Stomach (tissue), 4 donors: ENCODE results near the gene AVPR2.

Experiments
- POLR2AphosphoS5 ChIP-seq, 3 donors: sonication (generic); formaldehyde crosslinking; IDR thresholded peaks; one replicate each; pipeline ENCODE4 v1.6.1; 2016; ENCODE audit warnings: antibody characterized with exemption in 3 of 3
- TF ChIP-seq, protein P1 (sequence below), 7 experiments: fragments of 450-650 bp in 4 of 7; fragments of 200-600 bp in 3 of 7; sonication (generic) in 3 of 7; IDR thresholded peaks; one replicate each; pipeline ENCODE4 v1.5.1; 2016 to 2019; ENCODE audit warnings: antibody characterized with exemption in 7 of 7, control low read depth in 2 of 7, mild to moderate bottlenecking in 1 of 7

DNA sequence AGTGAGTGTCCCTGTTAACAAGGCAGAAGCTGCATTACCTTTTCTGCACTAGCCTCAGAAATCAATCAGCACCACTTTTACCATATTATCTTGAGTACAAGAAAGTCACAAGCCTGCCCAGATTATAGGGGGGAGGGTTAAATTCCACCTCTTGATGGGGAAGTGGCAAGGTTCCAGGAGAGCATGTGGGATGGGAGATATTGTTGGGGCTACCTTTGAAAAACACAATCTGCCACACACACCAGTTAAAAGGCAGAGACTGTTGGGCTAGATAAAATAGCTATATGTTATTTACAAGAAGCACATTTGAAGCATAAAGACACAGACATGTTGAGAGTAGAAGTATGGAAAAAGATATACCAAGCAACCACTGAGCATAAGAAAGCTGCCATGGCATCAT lies 6.6 kb upstream of the AVPR2 start:
- TF ChIP-seq, protein P1, sequence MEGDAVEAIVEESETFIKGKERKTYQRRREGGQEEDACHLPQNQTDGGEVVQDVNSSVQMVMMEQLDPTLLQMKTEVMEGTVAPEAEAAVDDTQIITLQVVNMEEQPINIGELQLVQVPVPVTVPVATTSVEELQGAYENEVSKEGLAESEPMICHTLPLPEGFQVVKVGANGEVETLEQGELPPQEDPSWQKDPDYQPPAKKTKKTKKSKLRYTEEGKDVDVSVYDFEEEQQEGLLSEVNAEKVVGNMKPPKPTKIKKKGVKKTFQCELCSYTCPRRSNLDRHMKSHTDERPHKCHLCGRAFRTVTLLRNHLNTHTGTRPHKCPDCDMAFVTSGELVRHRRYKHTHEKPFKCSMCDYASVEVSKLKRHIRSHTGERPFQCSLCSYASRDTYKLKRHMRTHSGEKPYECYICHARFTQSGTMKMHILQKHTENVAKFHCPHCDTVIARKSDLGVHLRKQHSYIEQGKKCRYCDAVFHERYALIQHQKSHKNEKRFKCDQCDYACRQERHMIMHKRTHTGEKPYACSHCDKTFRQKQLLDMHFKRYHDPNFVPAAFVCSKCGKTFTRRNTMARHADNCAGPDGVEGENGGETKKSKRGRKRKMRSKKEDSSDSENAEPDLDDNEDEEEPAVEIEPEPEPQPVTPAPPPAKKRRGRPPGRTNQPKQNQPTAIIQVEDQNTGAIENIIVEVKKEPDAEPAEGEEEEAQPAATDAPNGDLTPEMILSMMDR (IDR thresholded peaks at IDR 0.05): no peak
- TF ChIP-seq POLR2AphosphoS5 (IDR thresholded peaks at IDR 0.05): no peak
